GM19468 (cell line): ENCODE measurements around the gene SCFD2.
"Not testable (repeated sequence)": the region's sequence is repeated elsewhere in the genome, so short reads cannot be mapped to it uniquely, and the experiment has no call there.

Experiments
- ATAC-seq: cut with Tn5 transposase; IDR thresholded peaks from one replicate; pipeline ENCODE4 v1.9.1; 2021; ENCODE audit warnings: mild to moderate bottlenecking, moderate library complexity, moderate number of reproducible peaks; ENCODE audit not compliant: unreplicated experiment; ENCODE audit errors: extremely low read depth

SCFD2 gene

DNA sequence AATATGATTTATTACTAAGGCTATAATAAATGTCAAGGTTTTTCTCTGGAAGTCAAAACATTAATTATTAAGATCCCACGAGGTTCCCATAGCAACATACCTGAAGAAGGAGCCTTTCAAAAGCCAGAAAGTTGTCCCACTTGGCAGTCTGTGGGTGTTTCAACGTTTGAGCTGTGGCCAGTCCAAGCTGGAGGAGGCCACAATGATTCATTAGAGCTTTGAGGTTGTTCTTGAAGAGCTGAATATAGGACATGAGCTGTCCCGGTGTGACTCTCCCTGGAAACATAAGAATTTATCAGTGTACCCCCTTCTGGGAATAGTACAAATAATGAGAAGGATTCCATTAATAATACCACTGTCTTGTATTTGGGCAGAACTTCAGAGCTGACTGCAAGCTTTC is 92.1 kb downstream of the SCFD2 start:
- no peak for ATAC-seq

DNA sequence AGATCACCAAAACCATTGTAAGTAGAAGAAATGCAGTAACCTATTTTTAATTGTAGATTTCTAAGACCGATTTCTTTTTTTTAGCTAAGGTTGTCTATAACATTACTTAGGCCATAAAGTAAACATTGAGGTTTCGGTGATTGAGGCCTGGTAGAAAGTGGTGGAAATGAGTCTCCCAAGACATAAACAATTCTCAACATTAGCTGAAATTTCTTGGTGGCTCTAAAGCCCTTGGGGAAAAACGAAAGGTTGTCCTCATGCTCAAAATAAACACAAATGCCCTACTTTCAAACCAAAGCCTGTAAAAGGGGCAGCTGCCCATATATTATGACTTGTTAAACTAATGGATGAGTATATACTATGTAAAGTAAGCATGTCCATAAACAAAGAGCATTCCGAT is 98.8 kb downstream of the SCFD2 start:
- ATAC-seq = no peak

- not testable (repeated sequence) for ATAC-seq
Observed at GRCh38 chr4:53255986-53256385, 109.9 kb downstream of the SCFD2 start.

DNA sequence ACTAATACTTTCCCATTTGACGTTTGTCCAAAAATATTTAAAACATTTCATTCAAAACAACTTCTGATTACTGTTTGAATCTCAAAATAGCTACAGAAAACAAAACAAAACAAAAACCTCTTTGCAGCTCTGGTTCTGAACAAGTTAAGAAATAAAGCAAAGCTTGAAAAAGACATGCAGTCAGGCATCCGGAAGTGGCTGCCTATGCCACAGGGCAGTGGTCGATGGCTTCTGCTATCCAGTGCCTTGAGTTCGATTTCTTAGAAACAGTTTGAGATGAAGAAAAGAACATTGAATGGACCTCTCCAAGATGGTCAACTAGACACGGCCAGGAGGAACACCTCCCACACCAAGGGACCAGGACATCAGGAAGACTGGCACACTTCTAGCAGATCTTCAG is 125.3 kb downstream of the SCFD2 start:
- no peak for ATAC-seq

DNA sequence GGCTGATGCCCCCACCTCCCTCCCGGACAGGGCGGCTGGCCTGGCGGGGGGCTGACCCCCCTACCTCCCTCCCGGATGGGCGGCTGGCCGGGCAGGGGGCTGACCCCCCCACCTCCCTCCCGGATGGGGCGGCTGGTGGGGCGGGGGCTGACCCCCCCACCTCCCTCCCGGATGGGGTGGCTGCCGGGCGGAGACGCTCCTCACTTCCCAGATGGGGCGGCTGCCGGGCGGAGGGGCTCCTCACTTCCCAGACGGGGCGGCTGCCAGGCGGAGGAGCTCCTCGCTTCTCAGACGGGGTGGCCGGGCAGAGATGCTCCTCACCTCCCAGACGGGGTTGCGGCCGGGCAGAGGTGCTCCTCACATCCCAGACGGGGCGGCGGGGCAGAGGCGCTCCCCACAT is 127.5 kb downstream of the SCFD2 start:
- not testable (repeated sequence) for ATAC-seq

DNA sequence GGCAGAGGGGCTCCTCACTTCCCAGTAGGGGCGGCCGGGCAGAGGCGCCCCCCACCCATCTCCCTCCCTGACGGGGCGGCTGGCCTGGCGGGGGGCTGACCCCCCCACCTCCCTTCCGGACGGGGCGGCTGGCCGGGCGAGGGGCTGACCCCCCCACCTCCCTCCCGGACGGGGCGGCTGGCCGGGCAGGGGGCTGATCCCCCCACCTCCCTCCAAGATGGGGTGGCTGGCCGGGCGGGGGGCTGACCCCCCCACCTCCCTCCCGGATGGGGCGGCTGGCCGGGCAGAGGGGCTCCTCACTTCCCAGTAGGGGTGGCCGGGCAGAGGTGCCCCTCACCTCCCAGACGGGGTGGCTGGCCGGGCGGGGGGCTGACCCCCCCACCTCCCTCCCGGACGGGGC is 128.1 kb downstream of the SCFD2 start:
- not testable (repeated sequence) for ATAC-seq

- ATAC-seq = not testable (repeated sequence)
Observed at GRCh38 chr4:53236624-53237023, 129.2 kb downstream of the SCFD2 start.

DNA sequence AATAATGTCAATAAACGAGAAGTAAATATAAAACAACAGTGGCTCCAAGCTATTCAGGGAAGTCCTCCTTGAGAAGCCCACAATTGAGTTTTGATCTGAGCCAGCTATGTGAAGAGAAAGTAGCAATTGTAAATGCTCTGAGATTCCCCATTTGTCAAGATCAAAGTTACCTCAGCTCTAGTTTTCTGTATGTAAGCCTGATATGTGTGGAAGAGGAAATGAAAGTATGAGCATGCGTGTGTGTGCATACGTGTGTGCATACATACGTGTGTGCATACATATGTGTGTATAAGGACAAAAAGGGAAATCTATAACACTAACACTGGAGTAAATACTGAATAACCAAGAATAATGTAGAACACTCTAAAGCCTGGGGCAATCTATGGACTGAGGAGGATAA is 130.3 kb downstream of the SCFD2 start:
- ATAC-seq = no peak

- ATAC-seq = no peak
Observed at GRCh38 chr4:53234669-53235068, 131.2 kb downstream of the SCFD2 start.

- ATAC-seq = no peak
Observed at GRCh38 chr4:53234111-53234510, 131.8 kb downstream of the SCFD2 start.

DNA sequence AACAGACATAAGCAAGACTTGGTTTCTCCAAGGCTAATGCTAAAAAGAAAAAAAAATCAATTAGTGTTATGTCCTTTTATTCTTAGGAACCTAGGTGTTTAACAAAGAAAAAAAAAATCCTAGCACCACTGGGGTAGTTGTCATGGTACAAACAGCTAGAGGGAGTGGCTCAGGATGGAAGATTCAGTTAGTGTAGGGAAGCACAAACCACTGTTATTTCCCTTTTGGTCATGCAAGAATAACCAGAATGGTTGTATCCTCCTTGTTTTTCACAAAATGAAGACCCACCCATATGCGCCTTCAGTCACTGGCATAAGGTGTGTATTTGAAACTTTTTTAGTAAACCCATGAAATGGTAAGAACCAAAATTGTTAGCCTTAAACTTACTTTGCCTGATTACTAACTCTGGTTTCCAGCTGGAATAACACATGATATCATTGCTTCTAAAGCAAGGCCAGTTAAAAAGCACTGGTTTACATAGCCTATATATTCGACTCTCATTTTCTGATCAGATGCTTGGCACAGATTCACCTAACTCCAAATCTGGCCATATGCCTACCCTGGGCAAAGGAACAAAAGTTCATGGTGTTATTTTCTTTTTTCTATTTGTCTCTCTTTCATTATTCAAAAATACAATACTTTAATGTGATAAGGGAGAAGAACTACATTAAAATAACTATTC is 132.6 kb downstream of the SCFD2 start:
- no peak for ATAC-seq

GRCh38 chr4:53232371-53232770 is 133.5 kb downstream of the SCFD2 start:
- no peak for ATAC-seq

DNA sequence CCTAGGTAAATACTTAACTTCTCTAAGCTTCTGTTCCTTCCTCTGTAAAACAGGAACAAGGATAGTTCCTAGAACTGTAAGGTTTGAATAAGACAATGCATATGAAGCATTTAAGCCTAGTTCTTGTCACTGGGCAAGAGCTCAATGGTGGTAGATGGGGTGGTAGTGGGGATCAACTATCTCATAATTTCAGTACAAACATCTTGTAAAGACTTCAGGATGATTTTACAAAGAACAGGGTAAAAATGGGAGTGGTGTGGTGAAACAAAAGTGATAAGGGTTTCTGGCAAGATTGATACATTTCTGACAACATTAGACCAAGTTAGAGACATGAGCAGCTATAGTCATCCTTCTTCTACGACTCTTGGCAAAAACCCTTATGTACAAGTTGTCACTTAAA is 137.8 kb downstream of the SCFD2 start:
- ATAC-seq = no peak

- no peak for ATAC-seq
Observed at GRCh38 chr4:53227451-53227850, 138.4 kb downstream of the SCFD2 start.

DNA sequence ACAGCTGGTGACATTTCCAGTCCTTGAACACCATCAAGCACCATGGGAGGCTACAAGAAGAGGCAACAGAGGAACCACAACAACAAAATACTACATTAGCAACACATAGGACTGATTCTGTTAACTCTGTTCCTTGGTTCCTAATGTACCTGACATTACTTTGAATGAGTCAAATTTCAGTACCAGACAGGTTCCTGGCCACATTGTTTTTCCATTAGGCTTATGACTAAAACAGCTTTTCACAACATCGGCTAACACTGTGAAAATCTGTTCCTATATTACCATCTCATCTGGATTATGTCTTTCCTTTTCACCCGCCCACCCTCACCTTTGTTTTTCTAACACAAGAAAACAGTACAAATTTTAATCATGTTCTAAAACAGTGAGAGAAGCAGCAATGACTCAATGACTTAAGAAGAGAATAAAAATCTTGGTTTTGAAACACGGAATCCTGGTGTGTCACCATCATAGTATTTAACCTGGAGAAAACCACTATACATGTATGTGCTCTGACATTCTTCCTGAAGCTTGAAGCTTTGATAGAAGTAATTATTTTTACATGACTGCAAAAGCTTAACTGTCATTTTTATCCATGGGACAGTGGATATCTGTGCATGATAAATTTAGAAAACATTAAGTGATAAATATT is 143.9 kb downstream of the SCFD2 start:
- ATAC-seq = no peak

GRCh38 chr4:53219148-53219547 is 146.7 kb downstream of the SCFD2 start:
- not testable (repeated sequence) for ATAC-seq

GRCh38 chr4:53208753-53209152 is 157.1 kb downstream of the SCFD2 start:
- ATAC-seq = no peak

DNA sequence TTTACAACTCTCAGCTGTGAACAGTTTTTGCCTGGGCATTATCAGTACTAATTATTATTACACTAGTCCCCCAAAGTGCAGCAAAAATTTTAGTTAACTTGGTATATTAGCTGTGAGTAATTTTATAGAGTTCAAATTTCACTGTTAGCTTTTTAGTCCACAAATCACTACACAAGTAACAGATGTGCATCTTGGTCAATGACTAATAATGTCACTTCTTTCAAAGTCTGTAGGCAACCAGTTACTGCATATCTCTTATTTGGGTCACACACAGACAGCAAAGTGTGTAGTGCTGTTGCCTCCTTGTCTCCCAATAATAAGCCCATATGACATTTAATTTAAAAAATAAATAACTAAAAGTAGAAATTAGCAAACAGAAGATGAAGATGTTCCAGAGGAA is 159.9 kb downstream of the SCFD2 start:
- no peak for ATAC-seq

DNA sequence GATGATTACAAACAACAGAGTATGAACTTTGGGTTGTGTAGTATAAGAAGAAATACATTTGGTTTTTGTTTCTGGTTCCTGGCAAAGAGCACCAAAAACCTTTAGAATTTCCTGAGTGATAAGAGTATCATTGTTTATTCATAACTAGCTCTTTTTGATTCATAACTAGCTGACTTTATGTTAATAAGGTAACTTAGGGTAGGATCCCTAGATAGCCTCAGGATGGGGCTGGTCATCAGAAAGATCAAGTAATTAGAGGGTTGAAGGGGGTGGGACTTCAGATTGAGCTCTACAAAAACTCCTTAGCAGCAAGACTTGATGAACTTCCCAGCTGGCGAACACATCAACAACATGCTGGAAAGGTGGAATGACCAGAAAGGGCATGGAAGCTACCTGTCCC is 166.5 kb downstream of the SCFD2 start:
- ATAC-seq = no peak

DNA sequence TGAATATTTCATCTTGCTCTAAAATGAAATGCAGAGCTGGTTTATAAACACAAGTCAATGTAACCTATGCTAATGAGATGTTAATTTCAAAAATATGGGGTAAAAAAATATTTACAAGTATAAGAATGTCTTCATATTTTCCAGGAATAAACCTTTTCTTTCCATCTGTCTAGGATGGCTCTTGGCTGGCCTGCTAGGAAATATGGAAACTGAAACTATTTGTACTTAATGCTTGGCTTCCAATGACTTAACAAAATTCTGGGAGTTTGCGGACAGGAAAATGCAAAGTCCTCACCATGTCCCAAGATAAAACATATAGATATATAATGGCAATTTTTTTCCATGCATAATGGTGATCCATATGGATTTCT is 168.1 kb downstream of the SCFD2 start:
- ATAC-seq = no peak

GRCh38 chr4:53196882-53197771 is 168.7 kb downstream of the SCFD2 start:
- ATAC-seq = no peak
